Tibial nerve (tissue), 4 donors: ENCODE data around the gene STX8. TPM values are rescaled to one million over a fixed set of nuclear protein-coding genes. Genes with fewer than 3 reads are reported as not detected.
"Not testable (repeated sequence)": the region's sequence is repeated elsewhere in the genome, so short reads cannot be mapped to it uniquely, and the experiment has no call there.

Experiments
- DNase-seq, 2 donors: peaks; one replicate each; pipeline ENCODE4 v3.0.0-alpha.2; 2019; ENCODE audit warnings: low spot score in 2 of 2
- H3K27ac ChIP-seq, 4 donors: fragments of 200-600 bp; sonication (generic) in 3 of 4; one replicate each; pipeline ENCODE4 v1.5.1; 2017 to 2019; ENCODE audit warnings: mild to moderate bottlenecking in 1 of 4
- H3K27me3 ChIP-seq, 2 donors: fragments of 200-600 bp; sonication (generic) in 1 of 2; one replicate each; pipeline versions ENCODE4 v1.5.1 to v1.6.0; 2017 to 2019
- H3K36me3 ChIP-seq, 3 donors: fragments of 200-600 bp; sonication (generic); one replicate each; pipeline ENCODE4 v1.5.1; 2018 to 2019
- H3K4me1 ChIP-seq, 4 donors: fragments of 200-600 bp; sonication (generic) in 3 of 4; one replicate each; pipeline ENCODE4 v1.5.1; 2017 to 2019
- H3K4me3 ChIP-seq, 4 donors: fragments of 200-600 bp; sonication (generic) in 3 of 4; one replicate each; pipeline ENCODE4 v1.5.1; 2017 to 2019; ENCODE audit warnings: mild to moderate bottlenecking in 1 of 4, moderate library complexity in 1 of 4
- H3K9me3 ChIP-seq, 4 donors: fragments of 200-600 bp; sonication (generic) in 3 of 4; one replicate each; pipeline ENCODE4 v1.5.1; 2017 to 2019
- CTCF ChIP-seq, 5 experiments: fragments of 200-600 bp in 3 of 5; fragments of 450-650 bp in 2 of 5; sonication (generic) in 3 of 5; IDR thresholded peaks; one replicate each; pipeline ENCODE4 v1.5.1; 2016 to 2019; ENCODE audit warnings: antibody characterized with exemption in 5 of 5, mild to moderate bottlenecking in 3 of 5, moderate library complexity in 2 of 5
- EP300 ChIP-seq, 2 donors: sonication (generic); formaldehyde crosslinking; IDR thresholded peaks; one replicate each; pipeline ENCODE4 v1.6.1; 2017; ENCODE audit warnings: antibody characterized with exemption in 2 of 2, mild to moderate bottlenecking in 1 of 2
- POLR2A ChIP-seq, 2 donors: fragments of 450-650 bp; IDR thresholded peaks; one replicate each; pipeline ENCODE4 v1.6.1; 2017; ENCODE audit warnings: antibody characterized with exemption in 2 of 2, mild to moderate bottlenecking in 2 of 2, moderate library complexity in 2 of 2
- WGBS, 2 donors: methylation state at CpG; one replicate each; pipeline ENCODE4 v1.1.5; 2018; 5-methylcytosine and 5-hydroxymethylcytosine counted together
- total RNA-seq, 4 donors: library from RNA; depleted of rRNA; stranded (reverse); fragments of >200 nt; gene quantifications; one replicate each; pipeline ENCODE4 v1.1.0, GENCODE V29; 2016

The STX8 gene
- total RNA-seq, 4 donors from 2014 or later, result 57.7 to 97.2 (median 69.1) TPM

- TF ChIP-seq EP300 (IDR thresholded peaks at IDR 0.05) (peak in 1 of 2 donors; percentile 69), CTCF (IDR thresholded peaks at IDR 0.05) (no peak)
Measured at GRCh38 chr17:9361188-9361955, 214.2 kb downstream of the STX8 start.

GRCh38 chr17:9360677-9361081 is 214.9 kb downstream of the STX8 start:
- no peak overlapping the region for H3K4me3 ChIP-seq
- H3K27me3 ChIP-seq, result no peaks in the 10 kb centered on the region
- no peak for DNase-seq
- WGBS, 2 donors, result 82 to 91% methylated on average over 13 of the region's 13 CpGs
- H3K9me3 ChIP-seq, result no peaks in the 10 kb centered on the region
- no peak for TF ChIP-seq EP300 (IDR thresholded peaks at IDR 0.05)
- TF ChIP-seq POLR2A (IDR thresholded peaks at IDR 0.05), result no peak
- TF ChIP-seq CTCF (IDR thresholded peaks at IDR 0.05), result no peak
- H3K4me1 ChIP-seq, result peaks cover 0 to 19% (median 0%) of the 10 kb centered on the region in 4 donors
- H3K36me3 ChIP-seq, result no peaks in the 10 kb centered on the region
- H3K27ac ChIP-seq, result no peak overlapping the region

More at GRCh38 chr17:9361188-9361955, 214.2 kb downstream of the STX8 start:
- no peak overlapping the region for H3K4me3 ChIP-seq
- DNase-seq, result no peak
- H3K36me3 ChIP-seq, result no peaks in the 10 kb centered on the region
- no peak overlapping the region for H3K27ac ChIP-seq
- peaks cover 0 to 19% (median 0%) of the 10 kb centered on the region in 4 donors for H3K4me1 ChIP-seq
- H3K27me3 ChIP-seq, result no peaks in the 10 kb centered on the region
- no peaks in the 10 kb centered on the region for H3K9me3 ChIP-seq
- 68 to 74% methylated on average over 7 of the region's 7 CpGs for WGBS, 2 donors

GRCh38 chr17:9356488-9356911 is 219.1 kb downstream of the STX8 start:
- Histone ChIP-seq H3K4me3 (no peak overlapping the region), H3K27ac (no peak overlapping the region), H3K27me3 (no peaks in the 10 kb centered on the region), H3K9me3 (no peaks in the 10 kb centered on the region), H3K36me3 (no peaks in the 10 kb centered on the region), H3K4me1 (peaks cover 0 to 8% (median 0%) of the 10 kb centered on the region in 4 donors)
- WGBS, 2 donors, result 81 to 86% methylated on average over 3 of the region's 3 CpGs
- DNase-seq, result peak in 1 of 2 donors; percentile 18
- TF ChIP-seq EP300 (IDR thresholded peaks at IDR 0.05) (peak in 1 of 2 donors; percentile 12), POLR2A (IDR thresholded peaks at IDR 0.05) (no peak), CTCF (IDR thresholded peaks at IDR 0.05) (no peak)

- no peak for DNase-seq
- Histone ChIP-seq H3K9me3 (no peaks in the 10 kb centered on the region), H3K36me3 (no peaks in the 10 kb centered on the region), H3K4me3 (no peak overlapping the region), H3K27ac (no peak overlapping the region), H3K4me1 (peaks cover 0 to 2% (median 0%) of the 10 kb centered on the region in 4 donors), H3K27me3 (no peaks in the 10 kb centered on the region)
- TF ChIP-seq CTCF (IDR thresholded peaks at IDR 0.05) (no peak), EP300 (IDR thresholded peaks at IDR 0.05) (no peak), POLR2A (IDR thresholded peaks at IDR 0.05) (no peak)
- WGBS, 2 donors, result 83 to 87% methylated on average over 3 of the region's 3 CpGs
Measured at GRCh38 chr17:9355846-9356245, 219.8 kb downstream of the STX8 start.

GRCh38 chr17:9355231-9355630 is 220.4 kb downstream of the STX8 start:
- not testable (repeated sequence) for H3K27ac ChIP-seq, DNase-seq, H3K4me3 ChIP-seq, H3K9me3 ChIP-seq, H3K4me1 ChIP-seq, H3K36me3 ChIP-seq, H3K27me3 ChIP-seq
- 95 to 97% methylated on average over 10 of the region's 10 CpGs for WGBS, 2 donors
